Motor neuron (in vitro differentiated cells): ENCODE results near the gene VSIG10L2. TPM values are rescaled to one million over a fixed set of nuclear protein-coding genes. Genes with fewer than 3 reads are reported as not detected.
"Not testable (repeated sequence)": the region's sequence is repeated elsewhere in the genome, so short reads cannot be mapped to it uniquely, and the experiment has no call there.

Experiments used
- ATAC-seq, 8 experiments: fragments of 200-7000 bp; cut with Tn5 transposase; replicated peaks in 6 of 8; 2 replicates each; pipeline ENCODE4 v1.8.0; 2021; ENCODE audit warnings: mild to moderate bottlenecking in 8 of 8, moderate library complexity in 8 of 8
- H3K27ac ChIP-seq, 2 donors: fragments of 250-450 bp; sonication (Bioruptor Pico); 2 replicates each; pipeline ENCODE4 v1.9.0; 2021; ENCODE audit warnings: antibody characterized with exemption in 2 of 2, mild to moderate bottlenecking in 2 of 2, moderate library complexity in 1 of 2
- H3K4me1 ChIP-seq, 2 donors: fragments of 250-450 bp; sonication (Bioruptor Pico); replicated peaks in 1 of 2; 2 replicates each; pipeline ENCODE4 v1.6.1; 2021; ENCODE audit warnings: antibody characterized with exemption in 2 of 2, mild to moderate bottlenecking in 2 of 2, moderate library complexity in 1 of 2
- H3K4me3 ChIP-seq, 5 donors: fragments of 250-450 bp; sonication (Bioruptor Pico); 2 replicates each; pipeline ENCODE4 v1.9.0; 2021; ENCODE audit warnings: antibody characterized with exemption in 5 of 5, mild to moderate bottlenecking in 5 of 5, moderate library complexity in 4 of 5
- WGBS, 10 experiments: fragments of 450-650 bp; shearing (Covaris generic); methylation state at CpG; one replicate each; pipeline ENCODE4 v1.0.0; 2022; 5-methylcytosine and 5-hydroxymethylcytosine counted together
- in situ Hi-C, 9 experiments: fragments of 400-800 bp; cut with MboI; loops; one replicate each; pipeline ENCODE4 v1.15.0; 2021; ENCODE audit warnings: low sequenced_read_pairs in 9 of 9, low pct_unique_long_range_greater_than_20kb in 2 of 9; ENCODE audit not compliant: unreplicated experiment in 9 of 9
- total RNA-seq, 8 experiments: library from RNA; unstranded; fragments of 300-600 nt; gene quantifications; 2 replicates each; pipeline versions ENCODE4 v1.2.3 to v1.2.4, GENCODE V29; 2022

Gene VSIG10L2
- total RNA-seq, 8 experiments from 2014 or later: 0.05 to 0.47 (median 0.09) TPM; not detected in 3

GRCh38 chr11:125979511-125979910, 33.7 kb downstream of the VSIG10L2 start:
- Histone ChIP-seq H3K27ac (no peak overlapping the region), H3K4me1 (peaks cover 15 to 17% of the 10 kb centered on the region in 2 donors), H3K4me3 (no peak overlapping the region)
- 0 to 91% (median 8%) methylated on average over 1 to 3 of the region's 3 CpGs; no CpG with 5 or more reads in 1 of the 10 experiments for WGBS, 10 experiments
- no peak for ATAC-seq
- in situ Hi-C loops: no loop called here

GRCh38 chr11:125980436-125980835, 34.6 kb downstream of the VSIG10L2 start:
- H3K4me3 ChIP-seq: no peak overlapping the region
- ATAC-seq: no peak
- 50 to 96% (median 90%) methylated on average over 1 to 8 of the region's 8 CpGs; no CpG with 5 or more reads in 1 of the 10 experiments for WGBS, 10 experiments
- in situ Hi-C loops: no loop called here
- no peak overlapping the region for H3K27ac ChIP-seq
- H3K4me1 ChIP-seq: peaks cover 15 to 17% of the 10 kb centered on the region in 2 donors

GRCh38 chr11:125982348-125982730, 36.5 kb downstream of the VSIG10L2 start:
- H3K4me3 ChIP-seq: no peak overlapping the region
- 80 to 100% (median 100%) methylated on average over 1 to 3 of the region's 3 CpGs; no CpG with 5 or more reads in 3 of the 10 experiments for WGBS, 10 experiments
- in situ Hi-C loops: no loop called here
- H3K4me1 ChIP-seq: peaks cover 15 to 17% of the 10 kb centered on the region in 2 donors
- H3K27ac ChIP-seq: no peak overlapping the region
- ATAC-seq: no peak

- ATAC-seq, in situ Hi-C loops, H3K27ac ChIP-seq, H3K4me1 ChIP-seq, H3K4me3 ChIP-seq: not testable (repeated sequence)
- WGBS, 10 experiments: 100% methylated on average over 2 to 3 of the region's 6 CpGs; no CpG with 5 or more reads in 7 of the 10 experiments
Measured at GRCh38 chr11:125985956-125986355, 40.1 kb downstream of the VSIG10L2 start.

GRCh38 chr11:125987066-125987641, 41.3 kb downstream of the VSIG10L2 start:
- no peak overlapping the region for H3K27ac ChIP-seq
- in situ Hi-C loops: no loop called here
- H3K4me3 ChIP-seq: no peak overlapping the region
- 60 to 98% (median 88%) methylated on average over 1 to 5 of the region's 5 CpGs; no CpG with 5 or more reads in 1 of the 10 experiments for WGBS, 10 experiments
- H3K4me1 ChIP-seq: no peaks in the 10 kb centered on the region
- ATAC-seq: no peak

GRCh38 chr11:125990244-125990643, 44.4 kb downstream of the VSIG10L2 start:
- WGBS, 10 experiments: 0 to 100% (median 75%) methylated on average over 1 to 3 of the region's 3 CpGs; no CpG with 5 or more reads in 2 of the 10 experiments
- no peaks in the 10 kb centered on the region for H3K4me1 ChIP-seq
- no peak for ATAC-seq
- no peak overlapping the region for H3K27ac ChIP-seq
- H3K4me3 ChIP-seq: no peak overlapping the region
- in situ Hi-C loops: no loop called here

- Histone ChIP-seq H3K27ac (no peak overlapping the region), H3K4me3 (no peak overlapping the region), H3K4me1 (peaks cover 0 to 5% of the 10 kb centered on the region in 2 donors)
- ATAC-seq: no peak
- WGBS, 10 experiments: 80 to 100% (median 96%) methylated on average over 2 to 7 of the region's 7 CpGs; no CpG with 5 or more reads in 1 of the 10 experiments
- in situ Hi-C loops: no loop called here
Measured at GRCh38 chr11:125992893-125993292, 47.0 kb downstream of the VSIG10L2 start.

- no peak overlapping the region for H3K4me3 ChIP-seq
- 23 to 100% (median 90%) methylated on average over 2 to 5 of the region's 5 CpGs; no CpG with 5 or more reads in 1 of the 10 experiments for WGBS, 10 experiments
- peaks cover 0 to 5% of the 10 kb centered on the region in 2 donors for H3K4me1 ChIP-seq
- no peak overlapping the region for H3K27ac ChIP-seq
- no peak for ATAC-seq
- in situ Hi-C loops: no loop called here
Measured at GRCh38 chr11:125994509-125994908, 48.7 kb downstream of the VSIG10L2 start.

- ATAC-seq: no peak
Measured at GRCh38 chr11:125995313-125995712, 49.5 kb downstream of the VSIG10L2 start.

GRCh38 chr11:125998267-125998666, 52.4 kb downstream of the VSIG10L2 start:
- Histone ChIP-seq H3K27ac (no peak overlapping the region), H3K4me3 (no peak overlapping the region), H3K4me1 (peaks cover 0 to 5% of the 10 kb centered on the region in 2 donors)
- in situ Hi-C loops: no loop called here
- no peak for ATAC-seq
- 67 to 100% (median 97%) methylated on average over 1 to 5 of the region's 5 CpGs for WGBS, 10 experiments

More at GRCh38 chr11:125995313-125995712, 49.5 kb downstream of the VSIG10L2 start:
- WGBS, 10 experiments: 15 to 71% (median 24%) methylated on average over 2 to 5 of the region's 5 CpGs; no CpG with 5 or more reads in 2 of the 10 experiments
- H3K4me3 ChIP-seq: no peak overlapping the region
- H3K27ac ChIP-seq: no peak overlapping the region
- H3K4me1 ChIP-seq: peaks cover 0 to 5% of the 10 kb centered on the region in 2 donors
- in situ Hi-C loops: no loop called here

GRCh38 chr11:125999234-125999880, 53.5 kb downstream of the VSIG10L2 start:
- in situ Hi-C loops: no loop called here
- H3K4me1 ChIP-seq: peaks cover 0 to 5% of the 10 kb centered on the region in 2 donors
- H3K4me3 ChIP-seq: no peak overlapping the region
- ATAC-seq: peak in 1 of 8 experiments; percentile 54
- WGBS, 10 experiments: 11 to 100% (median 85%) methylated on average over 3 to 6 of the region's 6 CpGs; no CpG with 5 or more reads in 1 of the 10 experiments
- no peak overlapping the region for H3K27ac ChIP-seq

GRCh38 chr11:126002181-126002580, 56.3 kb downstream of the VSIG10L2 start:
- Histone ChIP-seq H3K4me1 (no peaks in the 10 kb centered on the region), H3K27ac (no peak overlapping the region), H3K4me3 (no peak overlapping the region)
- ATAC-seq: no peak
- WGBS, 10 experiments: 70 to 100% (median 93%) methylated on average over 2 to 4 of the region's 4 CpGs; no CpG with 5 or more reads in 1 of the 10 experiments
- in situ Hi-C loops: no loop called here
